Neural cell (in vitro differentiated cells): ENCODE measurements around the gene MN1. TPM values are rescaled to one million over a fixed set of nuclear protein-coding genes. Genes with fewer than 3 reads are reported as not detected.

Experiments
- H2AFZ ChIP-seq: fragments of 200-600, 300-800 bp; sonication (generic), shearing (Covaris generic); 2 replicates; pipeline ENCODE4 v1.6.0; 2014; ENCODE audit warnings: low read depth, mild to moderate bottlenecking, antibody characterized with exemption, low read length, moderate library complexity
- H3F3A ChIP-seq: fragments of 200-600 bp; shearing (Covaris generic); 2 replicates; pipeline ENCODE4 v1.6.1; 2016; ENCODE audit warnings: mild to moderate bottlenecking, moderate library complexity, mixed read lengths, antibody characterized with exemption, low read length; ENCODE audit not compliant: insufficient read depth, poor library complexity, severe bottlenecking
- H3K27ac ChIP-seq: fragments of 200-600, 300-800 bp; sonication (generic), shearing (Covaris generic); 2 replicates; pipeline ENCODE4 v1.5.1; 2014; ENCODE audit warnings: mild to moderate bottlenecking, low read length, moderate library complexity
- H3K27me3 ChIP-seq: fragments of 300-800, 200-600 bp; sonication (generic), shearing (Covaris generic); 2 replicates; pipeline ENCODE4 v1.6.0; 2014; ENCODE audit warnings: mild to moderate bottlenecking, low read depth, low read length, moderate library complexity; ENCODE audit not compliant: insufficient read depth
- H3K36me3 ChIP-seq: fragments of 300-800, 200-600 bp; sonication (generic), shearing (Covaris generic); 2 replicates; pipeline ENCODE4 v1.5.1; 2014; ENCODE audit warnings: mild to moderate bottlenecking, antibody characterized with exemption, low read length, moderate library complexity; ENCODE audit not compliant: insufficient read depth
- H3K4me2 ChIP-seq: fragments of 300-800, 200-600 bp; sonication (generic), shearing (Covaris generic); 2 replicates; pipeline ENCODE4 v1.6.0; 2014; ENCODE audit warnings: mild to moderate bottlenecking, low read length
- H3K4me3 ChIP-seq: fragments of 300-800, 200-600 bp; sonication (generic), shearing (Covaris generic); 2 replicates; pipeline ENCODE4 v1.5.1; 2014; ENCODE audit warnings: mild to moderate bottlenecking, low read length, moderate library complexity
- H3K79me2 ChIP-seq: fragments of 200-600 bp; shearing (Covaris generic); replicated peaks from 2 replicates; pipeline ENCODE4 v1.6.0; 2014; ENCODE audit warnings: mild to moderate bottlenecking, low read length, moderate library complexity; ENCODE audit not compliant: insufficient read depth
- H3K9ac ChIP-seq: fragments of 300-800, 200-600 bp; sonication (generic), shearing (Covaris generic); 2 replicates; pipeline ENCODE4 v1.6.1; 2016; ENCODE audit warnings: mild to moderate bottlenecking, low read length, mixed read lengths
- H3K9me2 ChIP-seq: fragments of 200-600 bp; shearing (Covaris generic); 2 replicates; pipeline ENCODE4 v1.6.1; 2016; ENCODE audit warnings: mild to moderate bottlenecking, low read length, mixed read lengths; ENCODE audit not compliant: insufficient read depth
- H3K9me3 ChIP-seq: fragments of 200-600, 300-800 bp; sonication (generic), shearing (Covaris generic); 2 replicates; pipeline ENCODE4 v1.6.1; 2016; ENCODE audit warnings: mild to moderate bottlenecking, mixed run types, low read length, moderate library complexity, mixed read lengths
- H4K20me1 ChIP-seq: fragments of 200-600 bp; shearing (Covaris generic); 2 replicates; pipeline ENCODE4 v1.6.1; 2016; ENCODE audit warnings: mild to moderate bottlenecking, mixed run types; ENCODE audit not compliant: insufficient read depth
- CTCF ChIP-seq: fragments of 450-650 bp; IDR thresholded peaks from 2 replicates; pipeline ENCODE4 v1.5.1; 2014; ENCODE audit warnings: antibody characterized with exemption, mild to moderate bottlenecking, moderate library complexity; ENCODE audit not compliant: poor library complexity, severe bottlenecking
- EP300 ChIP-seq: fragments of 450-650 bp; conservative IDR thresholded peaks from 2 replicates; pipeline ENCODE4 v1.6.1; 2014; ENCODE audit warnings: antibody characterized with exemption, mild to moderate bottlenecking, moderate library complexity; ENCODE audit not compliant: poor library complexity, severe bottlenecking
- EZH2 ChIP-seq: fragments of 200-600, 300-800 bp; shearing (Covaris generic), sonication (generic); IDR thresholded peaks from 2 replicates; pipeline ENCODE4 v1.6.1; 2014; ENCODE audit warnings: antibody characterized with exemption, low read length, borderline replicate concordance, mild to moderate bottlenecking; ENCODE audit not compliant: insufficient read depth, poor library complexity, severe bottlenecking
- MXI1 ChIP-seq: fragments of 450-650 bp; conservative IDR thresholded peaks from 2 replicates; pipeline ENCODE4 v1.6.1; 2014; ENCODE audit warnings: antibody characterized with exemption, mild to moderate bottlenecking; ENCODE audit not compliant: poor library complexity, severe bottlenecking
- POLR2AphosphoS5 ChIP-seq: IDR thresholded peaks from 2 replicates; pipeline ENCODE4 v1.6.1; 2012
- RAD21 ChIP-seq: fragments of 450-650 bp; conservative IDR thresholded peaks from 2 replicates; pipeline ENCODE4 v1.6.1; 2014; ENCODE audit warnings: antibody characterized with exemption, mild to moderate bottlenecking, moderate library complexity
- REST ChIP-seq: IDR thresholded peaks from 2 replicates; pipeline ENCODE4 v1.6.1; 2012; ENCODE audit warnings: borderline replicate concordance
- SMC3 ChIP-seq: fragments of 450-650 bp; conservative IDR thresholded peaks from 2 replicates; pipeline ENCODE4 v1.6.1; 2014; ENCODE audit warnings: antibody characterized with exemption, mild to moderate bottlenecking, moderate library complexity; ENCODE audit not compliant: poor library complexity
- TAF1 ChIP-seq: IDR thresholded peaks from 2 replicates; pipeline ENCODE4 v1.6.1; 2012; ENCODE audit warnings: low read depth
- polyA plus RNA-seq: library from polyadenylated mRNA; depleted of rRNA; stranded (reverse); fragments of >200 nt; gene quantifications from 2 replicates; pipeline ENCODE4 v1.2.3, GENCODE V29; 2014

Gene MN1
- polyA plus RNA-seq, 1 donor from 2014 or later, result 7.3 TPM

GRCh38 chr22:27732841-27733240 lies 68.7 kb downstream of the MN1 start:
- no peaks in the 10 kb centered on the region for H3F3A ChIP-seq
- H3K79me2 ChIP-seq, result no peaks in the 10 kb centered on the region
- no peak overlapping the region for H3K4me3 ChIP-seq
- no peak overlapping the region for H3K9ac ChIP-seq
- H3K27me3 ChIP-seq, result no peaks in the 10 kb centered on the region
- H3K9me3 ChIP-seq, result peaks cover 7% of the 10 kb centered on the region
- TF ChIP-seq POLR2AphosphoS5 (no peak), SMC3 (no peak), EZH2 (no peak), TAF1 (no peak), MXI1 (no peak), REST (no peak), RAD21 (no peak), EP300 (no peak), CTCF (no peak)
- H3K27ac ChIP-seq, result no peak overlapping the region
- no peaks in the 10 kb centered on the region for H3K9me2 ChIP-seq
- H3K36me3 ChIP-seq, result no peaks in the 10 kb centered on the region
- H4K20me1 ChIP-seq, result no peaks in the 10 kb centered on the region
- H3K4me2 ChIP-seq, result no peak overlapping the region
- H2AFZ ChIP-seq, result no peak overlapping the region

GRCh38 chr22:27732391-27732790 lies 69.2 kb downstream of the MN1 start:
- H2AFZ ChIP-seq, result no peak overlapping the region
- no peaks in the 10 kb centered on the region for H3K79me2 ChIP-seq
- no peak overlapping the region for H3K4me2 ChIP-seq
- H3K9me3 ChIP-seq, result peaks cover 2% of the 10 kb centered on the region
- no peaks in the 10 kb centered on the region for H3K36me3 ChIP-seq
- TF ChIP-seq EZH2 (no peak), SMC3 (no peak), CTCF (no peak), REST (no peak), POLR2AphosphoS5 (no peak), EP300 (no peak), RAD21 (no peak), MXI1 (no peak), TAF1 (no peak)
- H4K20me1 ChIP-seq, result no peaks in the 10 kb centered on the region
- H3K9me2 ChIP-seq, result no peaks in the 10 kb centered on the region
- no peak overlapping the region for H3K9ac ChIP-seq
- no peak overlapping the region for H3K27ac ChIP-seq
- no peaks in the 10 kb centered on the region for H3K27me3 ChIP-seq
- no peak overlapping the region for H3K4me3 ChIP-seq
- H3F3A ChIP-seq, result no peaks in the 10 kb centered on the region
